Activated T-helper 2 cell treated with anti-CD3 and anti-CD28 coated beads, Interferon-gamma antibody, Interleukin-2, Interleukin-4, amounts not matched to agents 10 μg/mL and 5 μg/mL and 100 μg/mL, durations not matched to agents 14 hours and 24 hours and 36 hours (primary cell): ENCODE results near the gene PPP4R2. TPM values are rescaled to one million over a fixed set of nuclear protein-coding genes. Genes with fewer than 3 reads are reported as not detected.
A peak's percentile ranks its signal among the peaks of the same experiment; 100 is the strongest.

Source experiments
- DNase-seq: peaks from one replicate; pipeline ENCODE4 v3.0.0; 2021; ENCODE audit warnings: low spot score
- H3K27ac Mint-ChIP-seq: one replicate; pipeline ENCODE4 v1.8.0; 2021; ENCODE audit warnings: mixed read lengths
- H3K27me3 Mint-ChIP-seq: one replicate; pipeline ENCODE4 v1.8.0; 2021; ENCODE audit warnings: low read depth, mixed read lengths
- H3K36me3 Mint-ChIP-seq: one replicate; pipeline ENCODE4 v1.8.0; 2021; ENCODE audit warnings: low read depth, mixed read lengths
- H3K4me1 Mint-ChIP-seq: one replicate; pipeline ENCODE4 v1.8.0; 2021; ENCODE audit warnings: low read depth, mixed read lengths
- H3K4me3 Mint-ChIP-seq: one replicate; pipeline ENCODE4 v1.8.0; 2021; ENCODE audit warnings: low read depth, mild to moderate bottlenecking, moderate library complexity, mixed read lengths
- H3K9me3 Mint-ChIP-seq: one replicate; pipeline ENCODE4 v1.8.0; 2021; ENCODE audit warnings: mixed read lengths
- intact Hi-C: fragments of 100-400 bp; cut with micrococcal nuclease; formaldehyde crosslinking; loops from one replicate; pipeline ENCODE4 v1.15.1; 2023
- total RNA-seq: library from RNA; stranded (reverse); gene quantifications from 2 replicates; pipeline ENCODE4 v1.2.3, GENCODE V29; 2022

PPP4R2 gene
- 105 and 111 TPM in 2 replicates for total RNA-seq

GRCh38 chr3:72996473-72997333, at the start of gene PPP4R2:
PPP4R2 (plus strand) TSS chr3:72996811; CDS start chr3:72997038, 227 bp downstream.
- Mint-ChIP-seq H3K36me3 (peaks cover 39% of the 10 kb centered on the region), H3K27ac (peak within 1 kb of the TSS; percentile 89), H3K4me3 (peak within 1 kb of the TSS; percentile 90), H3K4me1 (peaks cover 35% of the 10 kb centered on the region), H3K9me3 (no peaks in the 10 kb centered on the region), H3K27me3 (no peaks in the 10 kb centered on the region)
- peak; percentile 90 for DNase-seq
- intact Hi-C loops = loop anchor here (1.0 to 5.0 kb wide), 4 partner anchors 19 to 148 kb away; partner anchors contain the start of gene SHQ1

GRCh38 chr3:72947715-72948490, 48.7 kb upstream of the PPP4R2 start:
- no peak overlapping the region for H3K27ac Mint-ChIP-seq
- H3K9me3 Mint-ChIP-seq = no peaks in the 10 kb centered on the region
- no peaks in the 10 kb centered on the region for H3K27me3 Mint-ChIP-seq
- intact Hi-C loops = no loop called here
- H3K4me1 Mint-ChIP-seq = peaks cover 23% of the 10 kb centered on the region
- no peaks in the 10 kb centered on the region for H3K36me3 Mint-ChIP-seq
- H3K4me3 Mint-ChIP-seq = no peak overlapping the region
- DNase-seq = no peak

DNA sequence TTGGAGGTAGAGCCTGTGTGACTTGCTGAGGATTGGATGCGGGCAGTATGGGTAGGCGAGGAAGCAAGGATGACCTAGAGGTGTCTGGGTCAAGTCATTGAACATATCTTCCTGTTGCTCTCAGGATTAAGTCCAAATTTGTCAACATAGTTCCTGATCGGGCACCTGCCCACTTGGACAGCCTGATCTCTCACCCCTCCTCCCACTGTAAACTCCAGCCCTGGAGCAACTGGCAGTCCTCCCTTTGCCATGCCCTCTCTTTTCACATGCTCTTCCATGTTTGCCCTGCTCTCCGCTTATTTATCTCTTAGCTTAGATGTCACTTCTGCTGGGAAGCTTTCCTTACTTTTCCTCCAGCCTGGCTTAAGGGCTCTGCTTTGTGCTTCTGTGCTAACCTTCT, 47.6 kb upstream of the PPP4R2 start:
- no peak overlapping the region for H3K27ac Mint-ChIP-seq
- H3K27me3 Mint-ChIP-seq = no peaks in the 10 kb centered on the region
- H3K4me3 Mint-ChIP-seq = no peak overlapping the region
- no peaks in the 10 kb centered on the region for H3K9me3 Mint-ChIP-seq
- DNase-seq = no peak
- peaks cover 23% of the 10 kb centered on the region for H3K4me1 Mint-ChIP-seq
- H3K36me3 Mint-ChIP-seq = no peaks in the 10 kb centered on the region
- intact Hi-C loops = no loop called here

- DNase-seq = no peak
- H3K4me3 Mint-ChIP-seq = no peak overlapping the region
These were observed 46.2 kb upstream of the PPP4R2 start for GRCh38 chr3:72950372-72950771.

DNA sequence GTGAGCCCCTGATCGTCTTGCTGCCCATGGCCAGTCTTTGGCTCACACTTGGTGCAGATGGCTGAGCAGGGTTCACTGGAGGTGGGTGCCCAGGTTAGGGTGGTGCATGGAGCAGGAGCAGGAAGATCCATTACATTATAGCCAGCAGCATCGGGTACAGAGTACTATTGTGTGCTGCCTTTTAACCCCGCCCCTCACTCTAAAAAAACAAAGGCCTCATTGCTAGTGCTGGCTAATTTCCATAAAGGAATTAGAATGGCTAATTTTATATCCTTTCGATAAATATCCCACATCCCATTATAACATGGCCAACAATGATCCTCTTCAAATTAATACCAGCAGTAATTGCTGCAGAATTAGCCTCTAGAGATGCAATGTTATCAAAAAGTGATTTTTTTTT, 45.8 kb upstream of the PPP4R2 start:
- no peak overlapping the region for H3K4me3 Mint-ChIP-seq
- no peaks in the 10 kb centered on the region for H3K36me3 Mint-ChIP-seq
- no peak for DNase-seq
- intact Hi-C loops = no loop called here
- H3K27me3 Mint-ChIP-seq = no peaks in the 10 kb centered on the region
- H3K27ac Mint-ChIP-seq = no peak overlapping the region
- H3K4me1 Mint-ChIP-seq = peaks cover 17% of the 10 kb centered on the region
- no peaks in the 10 kb centered on the region for H3K9me3 Mint-ChIP-seq

More at GRCh38 chr3:72950372-72950771, 46.2 kb upstream of the PPP4R2 start:
- intact Hi-C loops = no loop called here
- no peaks in the 10 kb centered on the region for H3K27me3 Mint-ChIP-seq
- H3K36me3 Mint-ChIP-seq = no peaks in the 10 kb centered on the region
- no peaks in the 10 kb centered on the region for H3K9me3 Mint-ChIP-seq
- peaks cover 21% of the 10 kb centered on the region for H3K4me1 Mint-ChIP-seq
- H3K27ac Mint-ChIP-seq = no peak overlapping the region

DNA sequence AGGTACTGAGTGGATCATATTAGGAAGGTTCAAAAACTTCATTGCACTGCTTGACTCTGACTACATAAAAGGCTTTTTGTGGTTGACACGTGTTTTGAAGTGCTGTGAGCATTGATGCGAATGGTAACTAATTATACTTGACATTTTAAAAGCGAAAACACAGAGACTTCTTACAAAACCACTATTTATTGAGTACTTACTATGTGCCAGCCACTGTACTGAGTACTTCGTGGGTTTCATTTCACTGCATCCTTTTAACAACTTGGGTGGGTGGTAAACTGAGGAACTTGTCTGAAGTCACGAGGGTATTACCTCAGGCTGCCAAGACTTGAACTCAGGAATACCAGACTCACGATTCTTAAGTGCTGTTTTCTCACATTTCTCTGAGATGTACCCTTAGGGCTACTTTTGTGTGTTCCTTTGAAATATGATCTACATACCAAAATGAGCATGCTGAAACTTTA, 45.3 kb upstream of the PPP4R2 start:
- intact Hi-C loops = no loop called here
- Mint-ChIP-seq H3K36me3 (no peaks in the 10 kb centered on the region), H3K9me3 (no peaks in the 10 kb centered on the region), H3K4me1 (peaks cover 17% of the 10 kb centered on the region), H3K27ac (no peak overlapping the region), H3K27me3 (no peaks in the 10 kb centered on the region), H3K4me3 (no peak overlapping the region)
- no peak for DNase-seq

DNA sequence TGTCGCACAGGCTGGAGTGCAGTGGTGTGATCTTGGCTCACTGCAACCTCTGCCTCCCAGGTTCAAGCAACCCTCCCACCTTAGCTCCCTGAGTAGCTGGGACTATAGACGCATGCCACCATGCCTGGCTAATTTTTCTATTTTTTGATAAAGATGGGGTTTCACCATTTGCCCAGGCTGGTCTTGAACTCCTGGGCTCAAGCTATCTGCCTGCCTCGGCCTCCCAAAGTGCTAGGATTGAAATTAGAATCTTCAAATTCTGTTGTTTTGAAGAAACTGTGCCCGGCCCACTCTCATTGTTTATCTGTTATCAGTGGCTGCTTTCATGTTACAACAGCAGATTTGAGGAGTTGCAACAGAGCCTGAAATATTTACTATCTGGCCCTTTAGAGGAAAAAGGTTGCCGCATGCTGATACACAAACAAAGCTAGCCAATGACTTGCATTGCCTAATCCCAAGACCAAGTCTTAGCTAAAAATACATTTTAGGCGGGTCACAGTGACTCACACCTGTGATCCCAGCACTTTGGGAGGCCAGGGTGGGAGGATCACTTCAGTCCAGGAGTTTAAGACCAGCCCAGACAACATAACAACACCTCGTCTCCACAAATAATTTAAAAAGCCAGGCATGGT, 43.2 kb upstream of the PPP4R2 start:
- intact Hi-C loops = no loop called here
- H3K36me3 Mint-ChIP-seq = no peaks in the 10 kb centered on the region
- H3K27ac Mint-ChIP-seq = no peak overlapping the region
- H3K27me3 Mint-ChIP-seq = no peaks in the 10 kb centered on the region
- no peak overlapping the region for H3K4me3 Mint-ChIP-seq
- no peak for DNase-seq
- H3K9me3 Mint-ChIP-seq = no peaks in the 10 kb centered on the region
- H3K4me1 Mint-ChIP-seq = peaks cover 17% of the 10 kb centered on the region

- Mint-ChIP-seq H3K9me3 (no peaks in the 10 kb centered on the region), H3K27ac (no peak overlapping the region), H3K4me3 (no peak overlapping the region), H3K36me3 (no peaks in the 10 kb centered on the region), H3K27me3 (no peaks in the 10 kb centered on the region), H3K4me1 (peaks cover 18% of the 10 kb centered on the region)
- no peak for DNase-seq
- intact Hi-C loops = no loop called here
These were observed 39.3 kb upstream of the PPP4R2 start for GRCh38 chr3:72957297-72957696.

GRCh38 chr3:72959336-72959735, 37.3 kb upstream of the PPP4R2 start:
- Mint-ChIP-seq H3K27me3 (no peaks in the 10 kb centered on the region), H3K4me3 (no peak overlapping the region), H3K36me3 (no peaks in the 10 kb centered on the region), H3K4me1 (peaks cover 19% of the 10 kb centered on the region), H3K27ac (no peak overlapping the region), H3K9me3 (no peaks in the 10 kb centered on the region)
- DNase-seq = no peak
- intact Hi-C loops = no loop called here

DNA sequence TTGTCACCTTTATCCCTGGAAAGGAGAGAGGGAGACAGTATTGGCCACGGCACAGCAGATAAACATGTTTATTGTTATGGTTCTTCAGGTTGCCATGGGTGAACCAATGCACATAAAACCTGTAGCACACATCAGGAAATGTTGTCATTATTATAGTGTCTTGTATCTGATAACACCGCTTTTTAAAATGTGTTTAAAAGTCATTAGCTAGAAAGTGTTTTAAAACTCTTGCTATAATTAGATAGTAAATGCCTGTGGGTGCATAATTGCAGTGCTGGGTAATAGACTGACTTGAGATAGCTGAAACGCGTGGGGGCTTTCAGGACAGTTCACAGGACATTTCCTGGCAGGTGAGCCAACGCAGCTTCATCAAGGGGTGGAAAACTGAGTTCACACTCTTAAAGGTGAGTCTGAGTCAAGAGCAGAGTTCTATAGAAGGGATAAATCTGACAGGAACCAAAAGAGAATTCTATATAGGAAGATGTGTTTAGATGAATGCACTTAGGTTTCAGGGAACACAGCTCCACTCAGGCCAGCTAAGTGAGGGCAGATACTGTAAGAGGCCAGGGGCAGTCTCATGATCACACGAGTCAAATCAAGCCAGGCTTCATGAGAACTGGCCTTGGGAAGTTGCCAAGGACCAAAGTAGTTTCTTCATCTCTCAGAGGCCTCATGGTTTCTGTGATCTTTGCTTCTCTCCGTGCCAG, 35.6 kb upstream of the PPP4R2 start:
- Mint-ChIP-seq H3K4me1 (peaks cover 32% of the 10 kb centered on the region), H3K27me3 (no peaks in the 10 kb centered on the region), H3K4me3 (no peak overlapping the region), H3K27ac (no peak overlapping the region), H3K9me3 (no peaks in the 10 kb centered on the region), H3K36me3 (no peaks in the 10 kb centered on the region)
- intact Hi-C loops = no loop called here
- no peak for DNase-seq

- Mint-ChIP-seq H3K36me3 (no peaks in the 10 kb centered on the region), H3K27ac (no peak overlapping the region), H3K4me3 (no peak overlapping the region), H3K27me3 (no peaks in the 10 kb centered on the region), H3K4me1 (peaks cover 32% of the 10 kb centered on the region), H3K9me3 (no peaks in the 10 kb centered on the region)
- intact Hi-C loops = no loop called here
- DNase-seq = no peak
These were observed 34.9 kb upstream of the PPP4R2 start for GRCh38 chr3:72961752-72962151.

- H3K36me3 Mint-ChIP-seq = no peaks in the 10 kb centered on the region
- H3K27me3 Mint-ChIP-seq = no peaks in the 10 kb centered on the region
- DNase-seq = no peak
- H3K4me3 Mint-ChIP-seq = no peak overlapping the region
- H3K9me3 Mint-ChIP-seq = no peaks in the 10 kb centered on the region
- no peak overlapping the region for H3K27ac Mint-ChIP-seq
- H3K4me1 Mint-ChIP-seq = peaks cover 32% of the 10 kb centered on the region
- intact Hi-C loops = no loop called here
These were observed 34.3 kb upstream of the PPP4R2 start for GRCh38 chr3:72962317-72962716.
